Activated CD4-positive, alpha-beta T cell treated with anti-CD3 and anti-CD28 coated beads, Interleukin-2, amount 50 U/mL, for 48 hours (primary cell): ENCODE measurements around the gene WBP1.
"Not testable (repeated sequence)": the region's sequence is repeated elsewhere in the genome, so short reads cannot be mapped to it uniquely, and the experiment has no call there.

ENCODE experiments used
- DNase-seq, 2 experiments: peaks; one replicate each; pipeline ENCODE4 v3.0.0-alpha.2; 2020

The WBP1 gene

DNA sequence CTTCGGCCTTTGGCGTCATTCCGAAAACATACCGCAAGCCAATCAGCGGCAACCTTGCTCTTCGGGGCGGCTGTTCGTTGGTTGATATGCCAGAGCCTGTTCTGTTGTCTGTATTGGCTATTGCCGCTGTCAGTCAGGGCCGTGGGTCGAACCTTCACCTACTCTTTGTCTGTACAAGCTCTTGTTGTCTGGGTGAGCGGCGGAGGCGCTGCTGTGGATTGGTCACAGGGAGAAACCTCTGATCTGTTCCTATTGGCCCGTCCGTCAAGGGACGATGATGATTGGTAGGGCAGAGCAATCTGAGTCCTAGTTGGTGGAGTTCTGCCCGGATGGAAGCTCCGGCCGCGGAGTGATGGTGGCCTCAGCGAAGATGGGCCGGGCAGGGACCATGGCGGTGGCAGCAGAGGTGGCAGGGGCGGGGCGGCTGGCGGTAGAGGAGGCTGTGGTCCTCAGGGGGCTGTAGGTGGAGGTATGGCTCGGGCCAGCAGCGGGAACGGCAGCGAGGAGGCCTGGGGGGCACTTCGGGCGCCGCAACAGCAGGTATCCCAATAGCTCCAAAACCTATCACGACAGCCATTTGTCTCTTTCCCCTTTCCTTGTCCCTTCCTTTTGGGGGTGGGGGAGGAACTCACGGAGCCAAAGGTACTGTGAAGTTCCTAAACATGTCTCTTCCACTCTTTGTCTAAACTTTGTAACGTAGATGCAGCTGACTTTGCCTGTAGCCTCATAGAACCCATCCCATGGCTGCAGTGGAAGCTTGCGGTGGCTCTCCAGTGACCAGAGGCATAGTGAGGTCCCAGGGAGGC lies at the start of gene WBP1:
Gene WBP1 (plus strand): TSS at position 307 of the 806 bp plus-strand sequence. CDS start 165 bp downstream, at position 472.
- DNase-seq = peak; percentile 98 to 99

DNA sequence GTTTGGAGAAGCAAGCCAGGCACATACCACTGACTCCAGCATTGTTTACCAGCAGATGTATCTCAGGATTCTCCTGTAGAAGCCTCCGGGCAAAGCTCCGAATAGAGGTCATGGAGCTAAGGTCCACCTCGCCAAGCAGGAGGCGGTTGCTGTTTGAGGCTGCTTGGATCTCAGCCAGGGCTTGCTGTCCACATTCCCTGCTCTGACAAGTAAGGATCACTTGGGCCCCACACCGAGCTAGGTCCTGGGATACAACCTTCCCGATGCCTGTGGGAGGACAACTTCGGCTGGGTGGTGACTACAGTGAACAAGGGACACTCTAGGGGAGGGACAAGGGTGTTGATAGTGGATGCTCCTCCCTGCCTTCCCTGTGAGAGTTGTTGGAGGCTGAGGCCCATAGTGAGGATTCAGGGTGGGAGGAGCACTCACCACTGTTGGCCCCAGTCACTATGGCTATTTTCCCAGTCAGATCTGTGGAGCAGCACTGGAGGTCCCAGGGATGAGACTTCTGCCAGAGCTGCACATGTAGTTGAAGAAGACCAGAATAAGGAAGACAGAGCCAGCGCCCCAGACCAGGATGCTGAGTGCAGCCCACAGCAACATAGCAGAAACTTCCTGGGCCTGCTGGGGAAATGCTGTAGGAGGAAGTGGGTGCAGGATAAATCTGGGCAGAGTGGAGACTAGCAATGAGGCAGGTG lies 45.1 kb upstream of the WBP1 start:
- no peak for DNase-seq

DNA sequence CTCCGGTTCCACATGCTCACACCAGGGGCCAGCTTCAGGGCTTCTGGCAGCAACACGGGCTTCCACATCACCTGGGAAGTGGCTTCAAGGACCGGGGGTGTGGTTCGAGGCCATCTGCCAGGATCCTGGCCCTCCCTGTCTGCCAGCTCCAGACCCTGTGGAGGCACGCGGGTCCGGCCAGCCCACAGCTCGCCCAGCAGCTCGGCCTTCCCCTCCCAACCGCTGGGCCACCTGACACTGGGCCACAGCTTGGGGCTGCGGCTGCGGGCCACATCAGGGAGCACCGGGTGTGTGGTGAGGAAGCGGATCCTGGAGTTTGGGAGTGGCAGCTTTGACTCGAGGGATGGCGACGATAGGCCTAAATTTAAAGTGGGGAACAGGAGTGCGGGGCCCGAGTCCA lies 43.8 kb upstream of the WBP1 start:
- no peak for DNase-seq

DNA sequence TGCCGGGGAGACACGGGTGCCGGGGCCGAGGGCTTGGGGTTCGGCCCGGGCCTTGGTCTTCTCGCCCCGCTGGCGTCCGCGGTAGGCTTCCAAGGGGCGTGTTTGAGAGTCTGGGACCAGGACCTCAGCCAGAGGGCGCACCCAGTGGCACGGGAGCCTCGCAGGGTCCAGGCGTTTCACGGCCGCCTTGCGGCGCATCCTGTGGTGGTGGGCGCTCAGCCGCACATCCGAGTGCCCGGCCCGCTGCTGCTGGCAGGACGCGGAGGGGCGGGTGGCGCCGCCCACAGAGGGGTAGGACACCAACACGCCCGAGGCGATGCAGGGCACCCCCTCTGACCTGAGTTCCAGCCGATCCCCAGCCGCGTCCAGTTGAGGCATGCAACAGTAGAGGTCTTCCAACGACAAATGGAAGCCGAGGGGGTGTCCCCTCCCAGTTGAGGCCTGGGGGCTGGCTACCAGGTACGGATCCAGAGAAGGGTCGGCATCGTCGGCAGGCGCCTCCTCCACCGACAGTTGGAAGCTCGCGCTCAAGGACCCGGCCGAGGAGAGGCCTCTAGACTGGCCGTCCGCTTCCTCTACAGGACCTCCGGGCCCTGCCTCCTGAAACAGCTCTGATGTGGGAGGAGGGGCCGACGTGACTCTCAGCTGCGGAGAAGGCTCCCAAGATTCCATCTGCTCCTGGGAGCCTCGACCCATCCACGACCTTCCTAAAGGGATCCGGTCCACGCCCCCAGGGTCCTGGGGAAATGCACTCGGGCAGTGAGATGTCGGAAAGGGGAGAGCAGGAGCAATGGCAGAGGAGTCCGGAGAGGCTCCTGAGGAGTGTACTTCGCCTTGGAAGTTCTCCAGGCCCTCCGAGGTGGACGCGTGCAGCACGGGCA lies 43.1 kb upstream of the WBP1 start:
- peak; percentile 12 to 34 for DNase-seq

DNA sequence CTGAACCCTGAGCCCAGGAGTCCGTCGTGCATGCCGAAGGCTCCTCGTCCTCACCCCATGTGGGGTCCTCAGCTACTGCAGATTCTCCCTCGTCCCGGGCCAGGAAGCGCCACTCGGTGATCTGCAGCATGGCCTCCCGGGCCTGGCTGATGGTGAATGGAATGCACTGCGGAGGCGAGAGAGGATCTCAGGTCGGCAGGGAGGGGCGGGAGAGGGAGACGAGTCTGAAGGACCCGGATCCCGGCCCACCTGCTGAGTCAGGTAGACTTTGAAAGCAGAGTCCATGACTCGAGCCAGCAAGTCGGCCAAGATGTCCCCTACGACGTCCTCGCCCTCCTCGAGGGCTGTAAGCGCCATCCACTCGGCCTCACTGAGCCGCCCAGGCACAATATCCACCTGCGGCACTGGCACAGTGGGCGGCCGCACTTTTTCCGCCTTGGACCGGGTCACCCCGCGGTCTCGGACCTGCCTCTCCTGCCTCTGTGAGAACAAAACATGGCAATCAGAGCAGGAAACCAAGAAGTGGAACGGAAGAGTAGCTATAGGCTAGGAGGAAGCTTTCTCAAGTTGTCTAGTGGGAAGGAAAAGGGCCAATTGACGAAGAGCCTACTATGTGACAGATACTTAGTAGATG lies 42.4 kb upstream of the WBP1 start:
- DNase-seq = no peak

DNA sequence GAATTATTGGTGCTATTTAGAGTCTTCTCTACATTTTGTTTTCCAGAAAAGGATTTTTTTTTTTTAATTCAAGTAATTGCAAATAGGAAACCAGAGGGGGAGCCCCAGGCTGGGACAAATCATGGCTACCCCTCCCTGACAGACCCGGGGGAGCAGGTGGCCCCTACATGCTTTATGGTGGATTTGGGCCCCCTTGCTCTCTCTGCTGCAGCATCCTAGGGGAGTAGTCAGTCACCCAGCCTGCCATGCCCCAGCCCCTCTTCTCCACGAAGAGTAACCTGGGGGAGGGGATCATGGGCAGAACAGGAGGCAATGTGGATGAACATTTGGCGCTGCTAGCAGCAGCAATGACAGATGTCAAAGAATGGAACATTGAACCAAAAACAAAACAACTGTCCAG lies 41.5 kb upstream of the WBP1 start:
- DNase-seq = no peak

DNA sequence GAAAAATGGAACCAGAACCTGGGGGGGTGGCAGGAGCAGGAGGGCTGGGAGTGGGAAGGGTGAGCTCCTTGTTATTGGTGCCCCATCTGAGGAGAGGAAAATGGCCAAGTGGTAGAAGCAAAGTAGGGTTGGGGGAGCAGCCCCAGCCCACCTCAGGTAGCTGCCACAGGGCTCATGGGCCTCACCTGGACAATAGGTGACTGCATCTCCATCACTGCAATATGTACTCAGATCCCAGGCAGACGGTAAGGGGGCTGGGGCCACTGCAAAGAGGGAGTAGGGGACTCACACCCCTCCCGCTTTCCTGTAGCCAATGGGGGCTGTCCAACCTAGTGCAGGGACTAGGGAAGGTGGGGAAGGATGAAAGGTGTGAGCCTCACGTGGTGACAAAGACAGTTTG lies 41.0 kb upstream of the WBP1 start:
- DNase-seq = no peak

DNA sequence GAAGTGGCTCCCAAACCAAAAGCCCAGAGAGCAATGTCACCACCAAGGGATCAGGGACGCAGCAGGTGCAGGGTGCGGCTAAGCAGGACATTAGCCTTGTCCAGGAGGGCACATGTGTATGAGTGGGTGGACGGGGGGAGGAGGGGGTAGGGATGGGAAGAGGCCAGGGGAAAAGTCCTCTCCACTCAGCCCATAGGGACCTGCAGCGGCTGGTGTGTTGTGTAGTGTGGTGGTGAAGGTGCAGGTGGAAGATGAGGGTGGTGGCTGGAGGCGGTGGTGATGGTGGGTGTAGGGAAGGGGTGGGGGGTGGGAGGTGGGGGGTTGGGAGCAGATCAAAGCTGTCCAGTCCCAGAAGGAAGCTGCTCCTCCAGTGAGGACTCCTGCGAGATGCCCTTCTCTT lies 40.5 kb upstream of the WBP1 start:
- DNase-seq = no peak

DNA sequence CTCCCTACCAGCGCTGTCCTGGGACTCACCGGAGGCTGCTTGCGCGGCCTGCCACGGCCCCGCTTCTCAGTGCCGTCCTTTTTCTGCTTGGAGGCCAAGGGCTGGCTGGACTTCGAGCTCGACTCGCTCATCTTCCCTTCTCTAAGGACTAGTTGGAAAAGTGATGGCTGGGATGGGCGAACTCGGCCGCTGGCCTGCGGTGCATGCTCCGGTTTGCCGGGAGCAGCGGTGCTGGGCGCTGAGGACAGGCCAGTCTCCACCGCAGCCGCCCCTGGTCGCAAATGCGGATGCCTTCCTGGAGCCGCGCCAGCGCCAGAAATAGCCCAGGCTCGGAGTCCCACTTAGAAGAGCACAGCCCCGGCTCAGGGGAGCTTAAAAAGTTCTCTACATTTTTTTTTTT lies 39.9 kb upstream of the WBP1 start:
- no peak for DNase-seq

DNA sequence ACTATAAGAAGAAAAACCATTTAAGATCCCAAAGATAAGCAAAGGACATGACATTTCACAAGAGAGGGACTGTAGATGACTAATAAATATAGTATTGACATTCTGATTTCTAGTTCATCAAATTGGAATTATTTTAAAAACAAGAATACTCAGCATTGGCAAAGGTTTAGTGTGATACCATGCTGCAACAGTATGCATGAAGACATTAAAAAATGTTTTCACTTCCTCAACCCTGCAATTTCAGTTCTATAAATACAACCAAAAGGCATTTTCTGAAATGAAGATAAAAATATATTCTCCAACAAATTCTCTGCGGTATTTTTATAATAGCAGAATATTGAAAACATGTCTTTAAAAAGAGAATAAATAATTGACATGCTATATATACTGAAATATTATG lies 38.9 kb upstream of the WBP1 start:
- DNase-seq = no peak

DNA sequence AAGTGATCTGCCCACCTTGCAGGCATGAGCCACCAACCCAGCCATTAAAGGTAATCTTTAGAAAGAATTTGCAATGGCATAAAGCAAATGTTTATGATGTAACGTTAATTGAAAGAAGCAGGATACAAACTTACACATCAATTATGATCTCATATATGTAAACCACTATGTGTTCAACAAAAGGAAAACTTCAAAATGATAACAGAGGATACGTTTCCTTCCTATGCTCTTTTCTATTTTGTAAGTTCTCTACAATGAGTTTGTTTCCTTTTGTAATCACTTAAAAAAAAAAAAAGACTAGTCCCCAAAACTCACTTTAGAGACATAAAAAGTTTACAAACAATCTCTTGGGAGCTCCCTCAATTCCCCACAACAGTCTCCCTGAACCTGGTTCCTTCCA lies 38.2 kb upstream of the WBP1 start:
- no peak for DNase-seq

DNA sequence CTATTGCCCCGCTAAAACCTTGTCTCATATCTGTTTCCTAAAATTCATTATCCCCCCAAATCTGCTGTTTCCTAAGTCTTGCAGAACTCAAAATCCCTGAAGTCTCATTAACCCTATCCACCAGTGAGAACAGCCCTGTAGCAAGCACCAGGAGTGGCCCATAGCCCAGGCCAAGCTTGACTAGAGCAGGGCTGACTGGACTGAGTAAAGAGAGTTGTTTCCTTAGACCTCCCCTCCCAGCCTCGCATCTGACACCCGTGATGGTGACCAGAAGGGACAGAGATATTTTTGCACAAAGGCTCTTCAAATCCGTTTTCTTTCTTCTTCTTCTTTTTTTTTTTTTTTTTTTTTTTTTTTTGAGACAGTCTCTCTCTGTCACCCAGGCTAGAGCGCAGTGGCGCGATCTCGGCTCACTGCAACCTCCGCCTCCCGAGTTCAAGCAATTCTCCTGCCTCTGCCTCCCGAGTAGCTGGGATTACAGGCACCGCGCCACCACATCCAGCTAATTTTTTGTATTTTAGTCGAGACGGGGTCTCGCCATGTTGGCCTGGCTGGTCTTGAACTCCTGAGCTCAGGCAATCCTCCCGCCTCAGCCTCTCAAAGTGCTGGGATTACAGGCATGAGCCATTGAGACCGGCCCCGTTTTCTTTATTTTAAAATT lies 37.7 kb upstream of the WBP1 start:
- DNase-seq = not testable (repeated sequence)

DNA sequence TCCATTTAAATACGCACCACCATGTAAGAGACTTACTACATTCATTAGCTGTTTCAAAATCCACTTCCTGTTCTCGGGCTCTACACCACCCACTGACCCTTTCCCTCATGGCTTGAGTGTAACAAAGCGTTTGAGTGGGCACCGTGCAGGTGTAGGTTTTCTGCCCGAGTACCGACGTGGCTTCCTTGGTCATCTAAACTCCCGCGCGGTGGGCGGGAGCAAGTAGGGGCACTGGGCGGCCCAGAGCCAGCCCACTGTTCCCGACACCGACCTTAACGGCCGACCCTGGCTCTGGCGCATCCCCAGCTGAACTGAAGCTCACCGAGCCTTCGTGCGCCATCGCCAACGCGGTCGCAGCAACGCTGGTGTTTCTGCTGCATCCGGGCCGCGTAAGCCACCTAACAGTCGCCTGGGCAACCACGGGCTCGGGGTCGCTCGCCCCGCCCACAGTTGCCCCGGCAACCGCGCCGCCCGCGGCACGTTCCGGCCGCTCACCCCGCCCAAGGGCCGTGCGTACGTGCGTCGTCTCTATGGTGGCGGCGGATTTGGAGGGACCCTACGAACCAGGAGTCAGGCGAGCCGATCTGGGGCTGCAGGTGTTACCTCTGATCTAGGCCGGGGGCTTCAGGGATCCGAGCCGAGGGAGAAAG lies 36.9 kb upstream of the WBP1 start, which contains the start of the genes C2orf81 and WDR54:
Gene C2orf81 (minus strand): TSS at position 399 of the 650 bp plus-strand sequence. CDS start 59 bp downstream, at position 340.
Gene WDR54 (plus strand): TSS at position 510 of the 650 bp plus-strand sequence. CDS start 424 bp downstream, outside the sequence.
- peak; percentile 93 to 95 for DNase-seq

DNA sequence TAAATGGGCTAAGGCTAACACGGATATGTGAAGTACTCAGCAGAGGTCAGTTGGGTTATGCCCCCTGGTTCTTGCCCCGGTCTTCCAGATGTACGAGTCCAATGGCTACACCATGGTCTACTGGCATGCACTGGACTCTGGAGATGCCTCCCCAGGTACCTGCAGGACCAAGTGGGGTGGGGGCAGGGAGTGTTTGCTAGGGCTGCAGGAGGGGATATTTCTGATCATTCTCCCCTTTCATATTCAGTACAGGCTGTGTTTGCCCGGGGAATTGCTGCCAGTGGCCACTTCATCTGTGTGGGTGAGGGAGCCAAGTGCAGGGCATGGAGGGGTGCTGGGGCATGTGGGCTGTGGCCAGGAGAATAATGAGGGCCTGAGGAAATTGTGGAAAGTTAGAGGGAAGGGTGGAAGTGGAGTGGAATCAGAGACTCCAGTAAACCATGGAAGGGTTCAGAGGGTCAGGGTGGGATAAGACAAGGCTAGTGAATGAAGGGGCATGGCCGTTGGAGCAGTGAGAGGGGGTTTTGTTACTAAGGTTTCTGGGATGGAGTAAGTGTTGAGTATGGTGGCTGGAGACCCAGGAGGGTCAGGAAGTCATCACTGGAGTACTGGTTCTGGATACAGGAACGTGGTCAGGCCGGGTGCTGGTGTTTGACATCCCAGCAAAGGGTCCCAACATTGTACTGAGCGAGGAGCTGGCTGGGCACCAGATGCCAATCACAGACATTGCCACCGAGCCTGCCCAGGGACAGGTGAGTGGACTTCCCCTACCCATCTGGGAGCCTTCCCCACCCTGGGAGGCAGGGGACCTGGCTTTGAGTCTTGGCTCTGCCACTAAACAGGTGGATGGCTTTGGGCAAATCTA lies 34.8 kb upstream of the WBP1 start:
- DNase-seq = no peak

DNA sequence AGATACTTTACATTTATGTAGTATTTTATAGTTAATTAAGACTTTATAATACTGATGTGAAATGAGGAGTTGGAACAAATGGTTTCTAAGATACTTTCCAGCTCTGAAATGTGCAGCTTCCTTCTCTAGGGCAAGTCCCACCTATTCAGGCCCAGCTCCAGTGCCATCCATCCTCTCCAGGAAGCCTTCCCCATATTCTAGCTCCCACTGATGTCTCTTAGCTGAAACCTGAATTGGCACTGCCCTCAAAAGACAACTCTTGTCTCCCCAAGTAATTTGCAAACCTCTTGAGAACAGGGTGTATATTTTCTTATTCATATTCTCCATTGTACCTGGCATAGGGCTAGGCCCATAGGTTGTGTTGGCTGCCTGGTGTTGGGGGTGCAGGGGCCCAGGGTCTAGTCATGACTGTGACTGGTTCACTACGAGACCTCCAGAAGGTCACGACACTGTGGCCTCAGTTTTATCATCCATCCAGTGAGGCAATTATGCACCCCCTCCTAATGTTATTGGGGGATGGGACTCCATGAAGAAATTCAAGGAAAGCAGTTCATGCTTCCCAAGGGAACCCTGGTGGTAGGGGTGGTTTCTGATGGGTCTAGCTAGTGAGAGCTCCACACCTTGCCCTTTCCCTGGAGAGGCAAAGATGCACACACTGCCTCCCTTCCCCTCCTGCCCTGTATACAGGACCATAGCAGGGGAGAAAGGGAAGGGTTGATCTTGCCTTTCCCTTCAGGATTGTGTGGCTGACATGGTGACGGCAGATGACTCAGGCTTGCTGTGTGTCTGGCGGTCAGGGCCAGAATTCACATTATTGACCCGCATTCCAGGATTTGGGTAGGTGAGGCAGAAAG lies 33.9 kb upstream of the WBP1 start:
- no peak for DNase-seq

DNA sequence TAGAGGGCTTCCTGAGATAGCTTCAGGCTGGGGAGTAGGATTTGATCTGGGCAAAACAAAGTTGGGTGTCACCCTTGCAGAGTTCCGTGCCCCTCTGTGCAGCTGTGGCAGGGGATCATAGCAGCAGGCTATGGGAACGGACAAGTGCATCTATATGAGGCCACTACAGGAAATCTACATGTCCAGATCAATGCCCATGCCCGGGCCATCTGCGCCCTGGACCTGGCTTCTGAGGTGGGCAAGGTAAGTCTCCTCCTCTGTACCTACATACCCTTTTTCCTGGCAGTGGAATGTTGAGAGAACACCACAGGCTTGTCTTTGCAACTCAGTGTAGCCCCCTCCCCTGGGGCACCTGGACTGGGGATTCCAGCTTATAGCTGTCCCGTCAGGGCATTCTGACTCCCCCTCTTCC lies 33.2 kb upstream of the WBP1 start:
- DNase-seq = no peak

DNA sequence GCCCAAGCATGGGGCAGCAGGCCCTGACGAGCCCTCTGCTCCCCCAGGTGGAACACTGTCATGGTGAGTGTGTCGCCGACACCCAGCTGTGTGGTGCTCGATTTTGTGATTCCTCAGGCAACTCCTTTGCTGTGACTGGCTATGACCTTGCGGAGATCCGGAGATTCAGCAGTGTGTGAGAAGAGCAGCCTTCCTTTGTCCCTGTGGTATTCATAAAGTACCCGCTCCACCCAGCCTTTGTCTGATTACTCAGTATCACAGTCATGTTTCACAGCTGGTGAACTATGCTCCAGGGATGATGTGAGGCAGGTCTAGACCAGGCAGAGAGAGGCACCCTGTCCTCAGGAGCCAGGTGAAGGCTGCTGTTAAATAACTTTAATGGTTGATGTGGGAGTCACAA lies 32.7 kb upstream of the WBP1 start:
- no peak for DNase-seq

DNA sequence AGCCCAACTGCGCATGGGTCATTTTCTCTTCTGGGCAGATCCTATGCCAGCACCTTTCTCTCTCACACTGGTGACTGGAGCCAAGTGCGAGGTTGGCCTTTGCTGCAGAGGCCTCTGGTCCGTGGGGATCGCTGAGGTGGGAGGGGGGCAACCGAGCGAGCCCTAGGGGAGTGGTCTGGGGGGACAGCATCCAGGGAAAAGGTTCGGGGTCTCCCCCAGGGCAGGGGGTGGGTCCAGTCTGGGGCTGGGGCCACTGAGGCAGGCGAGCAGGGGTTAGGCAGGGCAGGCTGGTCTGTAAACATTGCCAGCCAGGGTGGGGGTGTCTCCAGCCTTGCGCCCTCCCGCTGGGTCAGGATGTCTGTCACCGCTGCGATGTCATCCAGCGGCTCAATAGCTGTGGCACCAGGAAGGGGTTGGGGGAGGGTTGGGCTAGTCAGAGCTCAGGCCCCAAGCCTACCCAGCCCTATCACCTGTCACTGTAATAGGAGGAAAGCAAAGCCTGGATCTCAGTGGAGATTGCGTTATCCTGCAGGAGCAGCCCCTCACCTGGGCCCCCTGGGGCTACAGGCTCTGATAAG lies 32.0 kb upstream of the WBP1 start:
- DNase-seq = no peak

DNA sequence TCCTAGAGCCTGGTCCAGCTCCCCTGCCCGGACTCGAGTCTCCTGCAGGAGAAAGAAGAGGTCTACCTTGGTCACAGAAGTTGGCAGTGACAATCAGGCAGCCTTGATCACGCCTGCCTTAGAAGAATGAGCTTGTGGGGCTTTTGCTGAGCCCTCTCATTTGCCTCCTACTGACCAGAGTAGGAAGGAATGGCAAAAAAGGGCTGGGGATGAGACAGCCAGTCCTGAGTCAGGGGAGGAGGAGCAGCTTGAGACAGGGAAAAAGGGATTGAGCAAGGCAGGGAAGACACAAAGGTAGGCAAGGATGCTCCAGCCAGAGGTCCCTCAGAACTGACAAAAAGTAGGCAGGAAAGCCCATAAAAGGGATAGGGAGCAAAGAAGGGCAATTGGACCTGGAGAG lies 30.7 kb upstream of the WBP1 start:
- DNase-seq = no peak
